Heart left ventricle (tissue), 13 donors: ENCODE measurements around the gene SUGCT.

Experiments used
- CTCF ChIP-seq, 12 donors: fragments of 200-600 bp; sonication (generic) in 4 of 12; IDR thresholded peaks; one replicate each; pipeline versions ENCODE4 v1.5.0 to v1.8.0; 2018 to 2022; ENCODE audit warnings: antibody characterized with exemption in 12 of 12, mild to moderate bottlenecking in 5 of 12
- POLR2A ChIP-seq, 2 donors: fragments of 450-650 bp; IDR thresholded peaks; one replicate each; pipeline ENCODE4 v1.6.1; 2017; ENCODE audit warnings: antibody characterized with exemption in 2 of 2, mild to moderate bottlenecking in 2 of 2, moderate library complexity in 2 of 2
- donor health status: ischemic (EF 13 %, LVEDD 7.1; RV severe dilation, severe dysfunction).
- donor health status: DM: no; HTN: yes; CAD: no.
- donor health status: DM: no; HTN: no; CAD: no.
- donor health status: ischemic (EF 25% LVEDD 6.9; RV normal size, moderate dysfunction).
- donor health status: ischemic (EF 25% LVEDD 5.7; RV mildly dilated, moderate dysfunction).
- donor health status: ischemic (EF 35%, LVEDD 5.7; RV mildly dilated, moderate dysfunction).
- donor health status: nonischemic (EF 11% LVEDD 7.7; RV severe dilation, severe dysfunction).
- donor health status: DM: yes; HTN: yes; CAD: no.
- donor health status: PGD.
- donor health status: ischemic (EF 29% LVEDD 5.4; RV normal size, mild dysfunction).
- donor health status: nonischemic (EF 23%, LVEDD 6.1; RV moderate dilation, normal function).

- no peak for TF ChIP-seq CTCF (IDR thresholded peaks at IDR 0.05)
- no peak for TF ChIP-seq POLR2A (IDR thresholded peaks at IDR 0.05)
These were observed 724.3 kb downstream of the SUGCT start for GRCh38 chr7:40859076-40859475.
